ENCODE results near the gene PIGV. TPM values are rescaled to one million over a fixed set of nuclear protein-coding genes. Genes with fewer than 3 reads are reported as not detected.

PIGV gene
- total RNA-seq, 1 donor from 2014 or later = 7.9 TPM

- no peak overlapping the region for H3K4me3 ChIP-seq (ENCODE audit: insufficient read depth, low read depth, low read length)
- H3K9me3 ChIP-seq (ENCODE audit: insufficient read depth, low read depth, low read length) = no peaks in the 10 kb centered on the region
- H3K27me3 ChIP-seq (ENCODE audit: insufficient read depth, low read length) = no peaks in the 10 kb centered on the region
- Mint-ChIP-seq H3K4me3 (ENCODE audit: unreplicated experiment) (peak overlapping the region; percentile 90), H3K4me1 (ENCODE audit: low read depth, unreplicated experiment) (peaks cover 64% of the 10 kb centered on the region), H3K9me3 (ENCODE audit: unreplicated experiment) (no peaks in the 10 kb centered on the region), H3K27me3 (ENCODE audit: low read depth, unreplicated experiment) (no peaks in the 10 kb centered on the region), H3K36me3 (ENCODE audit: low read depth, unreplicated experiment) (peaks cover 2% of the 10 kb centered on the region), H3K27ac (ENCODE audit: unreplicated experiment) (peak overlapping the region; percentile 100)
- H3K79me2 ChIP-seq (ENCODE audit: insufficient read depth, low read length) = peaks cover 12% of the 10 kb centered on the region
- H2AFZ ChIP-seq (ENCODE audit: low read depth, low read length) = no peak overlapping the region
- H3K27ac ChIP-seq (ENCODE audit: low read depth, low read length) = peak overlapping the region; percentile 95
- peaks cover 12% of the 10 kb centered on the region for H4K20me1 ChIP-seq (ENCODE audit: insufficient read depth, low read length)
- no peak for TF ChIP-seq CTCF (IDR thresholded peaks at IDR 0.05; ENCODE audit: insufficient read depth, low read depth, low read length)
- no peak for TF ChIP-seq EZH2 (IDR thresholded peaks at IDR 0.05; ENCODE audit: insufficient read depth, low read length)
- DNase-seq (ENCODE audit: low read depth) (peak; percentile 56), FAIRE-seq (no peak)
- H3K4me1 ChIP-seq (ENCODE audit: insufficient read depth, low read length) = peaks cover 55% of the 10 kb centered on the region
- peaks cover 17% of the 10 kb centered on the region for H3K36me3 ChIP-seq (ENCODE audit: insufficient read depth, low read length)
- H3K9ac ChIP-seq (ENCODE audit: low read length) = peak overlapping the region; percentile 92
- peak overlapping the region; percentile 96 for H3K4me2 ChIP-seq (ENCODE audit: low read length)
Measured at GRCh38 chr1:26785611-26786436, 1.9 kb upstream of the PIGV start.

- Histone ChIP-seq H3K79me2 (ENCODE audit: insufficient read depth, low read length) (peaks cover 12% of the 10 kb centered on the region), H3K36me3 (ENCODE audit: insufficient read depth, low read length) (peaks cover 10% of the 10 kb centered on the region), H2AFZ (ENCODE audit: low read depth, low read length) (no peak overlapping the region), H3K4me1 (ENCODE audit: insufficient read depth, low read length) (peaks cover 55% of the 10 kb centered on the region), H3K4me2 (ENCODE audit: low read length) (peak overlapping the region; percentile 96), H3K27ac (ENCODE audit: low read depth, low read length) (peak overlapping the region; percentile 95), H4K20me1 (ENCODE audit: insufficient read depth, low read length) (peaks cover 3% of the 10 kb centered on the region), H3K4me3 (ENCODE audit: insufficient read depth, low read depth, low read length) (peak overlapping the region; percentile 71), H3K9me3 (ENCODE audit: insufficient read depth, low read depth, low read length) (no peaks in the 10 kb centered on the region), H3K27me3 (ENCODE audit: insufficient read depth, low read length) (no peaks in the 10 kb centered on the region), H3K9ac (ENCODE audit: low read length) (peak overlapping the region; percentile 92)
- Mint-ChIP-seq H3K4me3 (ENCODE audit: unreplicated experiment) (peak overlapping the region; percentile 90), H3K27me3 (ENCODE audit: low read depth, unreplicated experiment) (no peaks in the 10 kb centered on the region), H3K36me3 (ENCODE audit: low read depth, unreplicated experiment) (peaks cover 4% of the 10 kb centered on the region), H3K9me3 (ENCODE audit: unreplicated experiment) (no peaks in the 10 kb centered on the region), H3K27ac (ENCODE audit: unreplicated experiment) (peak overlapping the region; percentile 100), H3K4me1 (ENCODE audit: low read depth, unreplicated experiment) (peaks cover 61% of the 10 kb centered on the region)
- peak; percentile 88 for DNase-seq (ENCODE audit: low read depth)
- TF ChIP-seq EZH2 (IDR thresholded peaks at IDR 0.05; ENCODE audit: insufficient read depth, low read length) (no peak), CTCF (IDR thresholded peaks at IDR 0.05; ENCODE audit: insufficient read depth, low read depth, low read length) (no peak)
- peak; percentile 17 for FAIRE-seq
Measured at GRCh38 chr1:26786437-26787380, 1.0 kb upstream of the PIGV start.

Data from astrocyte (in vitro differentiated cells and primary cell).